ENCODE results near the gene RABAC1. TPM values are rescaled to one million over a fixed set of nuclear protein-coding genes. Genes with fewer than 3 reads are reported as not detected.

Gene RABAC1
- total and polyA plus RNA-seq, 2 donors (not counting 3 experiments of a cell fraction or from before 2014, with no cell fraction given): 178 to 591 TPM

DNA sequence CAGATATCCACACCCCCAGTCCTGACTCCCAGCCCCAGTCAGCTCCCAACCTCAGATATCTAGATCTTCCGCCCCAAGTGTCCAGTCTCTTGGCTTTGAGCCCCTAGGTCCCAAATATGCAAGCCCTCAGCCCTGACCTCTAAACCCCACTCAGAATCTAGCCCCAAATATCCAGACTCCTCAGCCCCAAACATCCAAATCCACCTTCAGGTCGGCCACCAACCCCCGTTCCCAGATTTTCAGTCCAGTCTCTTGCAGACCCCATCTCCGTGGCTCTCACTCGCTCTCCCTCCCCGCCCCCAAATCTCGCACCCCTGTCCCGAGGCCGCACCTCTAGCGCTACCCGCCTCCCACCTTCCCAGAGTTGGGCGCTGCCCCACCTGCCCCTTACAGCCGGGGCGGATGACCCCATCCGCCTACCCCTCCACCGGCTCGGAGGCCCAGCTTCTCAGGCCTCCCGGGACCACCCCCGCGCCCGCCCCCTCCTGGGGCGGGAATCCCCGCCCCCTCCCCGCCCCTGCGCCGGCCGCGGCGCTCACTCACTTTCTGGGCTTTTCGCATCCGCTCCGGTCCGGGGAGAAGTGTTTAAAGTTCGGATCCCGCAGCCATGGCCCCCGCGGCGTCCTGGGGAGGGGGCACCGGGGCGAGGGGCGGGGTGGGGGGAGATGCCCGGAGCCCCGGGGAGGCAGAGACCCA lies 31.5 kb downstream of the RABAC1 start:
- intact Hi-C loops (cut with micrococcal nuclease) (no loop called here), dilution Hi-C loops (cut with MboI; ENCODE audit: extremely low pct_ligation_motif_present, low sequenced_read_pairs) (no loop called here)
- H3K79me2 ChIP-seq (ENCODE audit: control insufficient read depth, insufficient read depth, low read length): no peaks in the 10 kb centered on the region
- POLR2A ChIA-PET: no interaction called here
- no peaks in the 10 kb centered on the region for H3K4me1 ChIP-seq (ENCODE audit: control insufficient read depth, extremely low read depth, insufficient read depth, low read length)
- CTCF ChIA-PET: interaction anchor here (0.7 to 1.5 kb wide), 2 partner anchors 24 to 54 kb away, joined by 3 to 8 read pairs; no protein-coding TSS in a partner anchor
- H3K4me3 ChIP-seq (replicated peaks in 1 of 3; ENCODE audit: insufficient read depth in 1 of 3, low read depth in 1 of 3, low read length in 3 of 3): peak overlapping the region in 2 of 3 experiments; percentile 15 to 16
- peaks cover 67 to 70% of the 10 kb centered on the region in 2 experiments for H3K27me3 ChIP-seq (ENCODE audit: control insufficient read depth in 2 of 2, insufficient read depth in 2 of 2, low read length in 2 of 2)
- H2AFZ ChIP-seq (ENCODE audit: low read depth, low read length): peak overlapping the region; percentile 45
- H3K9me1 ChIP-seq (replicated peaks; ENCODE audit: control insufficient read depth, extremely low read depth, insufficient read depth, low read length): no peaks in the 10 kb centered on the region
- H3K36me3 ChIP-seq (ENCODE audit: control insufficient read depth in 2 of 2, extremely low read depth in 1 of 2, insufficient read depth in 2 of 2, low read length in 2 of 2): no peaks in the 10 kb centered on the region
- H4K20me1 ChIP-seq (replicated peaks; ENCODE audit: control insufficient read depth, extremely low read depth, insufficient read depth, low read length): no peaks in the 10 kb centered on the region
- TF ChIP-seq JUN (IDR thresholded peaks at IDR 0.05; ENCODE audit: borderline replicate concordance, insufficient read depth, insufficient read length, low read depth) (no peak), POLR2A (IDR thresholded peaks at IDR 0.05; ENCODE audit: low read depth, low read length) (no peak), POLR2AphosphoS5 (IDR thresholded peaks at IDR 0.05; ENCODE audit: insufficient read depth, low read depth, low read length) (no peak), FOS (IDR thresholded peaks at IDR 0.05; ENCODE audit: borderline replicate concordance, insufficient read depth, low read length) (no peak), MYC (IDR thresholded peaks at IDR 0.05; ENCODE audit: low read depth, low read length) (no peak), EZH2 (IDR thresholded peaks at IDR 0.05; ENCODE audit: borderline replicate concordance, low read depth, low read length, severe bottlenecking) (no peak), CTCF (IDR thresholded peaks at IDR 0.05; ENCODE audit: extremely low read depth in 1 of 2, insufficient read depth in 1 of 2, low read depth in 1 of 2, low read length in 2 of 2) (no peak), GATA2 (IDR thresholded peaks at IDR 0.05; ENCODE audit: insufficient read depth, insufficient read length, low read depth, low read length) (no peak)
- TF ChIP-seq, protein P1, sequence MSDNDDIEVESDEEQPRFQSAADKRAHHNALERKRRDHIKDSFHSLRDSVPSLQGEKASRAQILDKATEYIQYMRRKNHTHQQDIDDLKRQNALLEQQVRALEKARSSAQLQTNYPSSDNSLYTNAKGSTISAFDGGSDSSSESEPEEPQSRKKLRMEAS (IDR thresholded peaks at IDR 0.05; ENCODE audit: insufficient read depth, insufficient read length): no peak
- no peak for FAIRE-seq
- no peak overlapping the region for H3K27ac ChIP-seq (ENCODE audit: insufficient read depth, low read depth, low read length)
- no peak for DNase-seq (ENCODE audit: low read depth, low spot score)
- H3K4me2 ChIP-seq (ENCODE audit: insufficient read depth, low read length): peak overlapping the region; percentile 47
- no peaks in the 10 kb centered on the region for H3K9me3 ChIP-seq (replicated peaks; ENCODE audit: control insufficient read depth, insufficient read depth, low read length)
- H3K9ac ChIP-seq (replicated peaks; ENCODE audit: extremely low read depth, insufficient read depth, low read length): no peak overlapping the region
- no TSS peak for BruUV-seq (replicated peaks)

Data from endothelial cell of umbilical vein (primary cell).